Mucosa of descending colon (tissue), 3 donors: ENCODE results near the gene SUSD6. TPM values are rescaled to one million over a fixed set of nuclear protein-coding genes. Genes with fewer than 3 reads are reported as not detected.
A peak's percentile ranks its signal among the peaks of the same experiment; 100 is the strongest.

Experiments used
- ATAC-seq: fragments of 200-7000 bp; cut with Tn5 transposase; one replicate; pipeline ENCODE4 v1.9.1; 2020; ENCODE audit warnings: mild to moderate bottlenecking, moderate library complexity
- DNase-seq, 3 donors: peaks; one replicate each; pipeline ENCODE4 v3.0.0-alpha.2; 2020
- H3K36me3 ChIP-seq: fragments of 200-600 bp; one replicate; pipeline ENCODE4 v1.8.0; 2021; ENCODE audit warnings: low read depth, mild to moderate bottlenecking
- H3K4me1 ChIP-seq: fragments of 200-600 bp; one replicate; pipeline ENCODE4 v1.8.0; 2021; ENCODE audit warnings: low read depth, mild to moderate bottlenecking
- H3K4me3 ChIP-seq: fragments of 200-600 bp; one replicate; pipeline ENCODE4 v1.8.0; 2021; ENCODE audit warnings: mild to moderate bottlenecking
- H3K9me3 ChIP-seq: fragments of 200-600 bp; one replicate; pipeline ENCODE4 v1.8.0; 2021; ENCODE audit warnings: mild to moderate bottlenecking
- CTCF ChIP-seq: fragments of 200-600 bp; IDR thresholded peaks from one replicate; pipeline ENCODE4 v1.8.0; 2022; ENCODE audit warnings: antibody characterized with exemption, mild to moderate bottlenecking
- intact Hi-C, 2 donors: fragments of 100-400 bp; cut with DNase I in 1 of 2; cut with micrococcal nuclease in 1 of 2; formaldehyde crosslinking; loops; one replicate each; pipeline versions ENCODE4 v1.11.0 to v1.11.1; 2022; cut with DNase I, micrococcal nuclease
- total RNA-seq, 3 donors: library from RNA; stranded (reverse); fragmentation: NEBNext Ultra II Directional in 2 of 3; extraction: Animal tissue kit (Norgen Biotek cat#: 25700) in 2 of 3; gene quantifications; one replicate each; pipeline versions ENCODE4 v1.2.1 to v1.2.4, GENCODE V29; 2021 to 2023
- donor health status: DM: no; HTN: no; CAD: no; lungs with moderate emphysema.
- donor health status: DM: no; HTN: no; CAD: no.
- donor health status: DM: no; HTN: yes; CAD: no.

The SUSD6 gene
- total RNA-seq, 3 donors from 2014 or later = 56.3 to 98.3 (median 95.6) TPM

GRCh38 chr14:69688299-69688649 lies 76.9 kb downstream of the SUSD6 start:
- no peak for TF ChIP-seq CTCF
- DNase-seq = no peak
- no peak overlapping the region for H3K4me3 ChIP-seq
- no peak for ATAC-seq
- intact Hi-C loops = no loop called here
- peaks cover 21% of the 10 kb centered on the region for H3K4me1 ChIP-seq
- H3K36me3 ChIP-seq = no peaks in the 10 kb centered on the region
- H3K9me3 ChIP-seq = no peaks in the 10 kb centered on the region

GRCh38 chr14:69690042-69690441 lies 78.6 kb downstream of the SUSD6 start:
- intact Hi-C loops = no loop called here
- ATAC-seq (no peak), DNase-seq (no peak)
- TF ChIP-seq CTCF = no peak
- no peak overlapping the region for H3K4me3 ChIP-seq
- H3K4me1 ChIP-seq = peaks cover 39% of the 10 kb centered on the region
- H3K9me3 ChIP-seq = no peaks in the 10 kb centered on the region
- no peaks in the 10 kb centered on the region for H3K36me3 ChIP-seq

GRCh38 chr14:69692594-69692993 lies 81.2 kb downstream of the SUSD6 start:
- Histone ChIP-seq H3K36me3 (no peaks in the 10 kb centered on the region), H3K4me1 (peaks cover 55% of the 10 kb centered on the region), H3K9me3 (no peaks in the 10 kb centered on the region), H3K4me3 (no peak overlapping the region)
- intact Hi-C loops = no loop called here
- ATAC-seq (peak; percentile 36), DNase-seq (no peak)
- TF ChIP-seq CTCF = no peak

- Histone ChIP-seq H3K9me3 (no peaks in the 10 kb centered on the region), H3K36me3 (no peaks in the 10 kb centered on the region), H3K4me1 (peaks cover 60% of the 10 kb centered on the region), H3K4me3 (no peak overlapping the region)
- peak in 2 of 3 donors; percentile 63 to 65 for DNase-seq
- TF ChIP-seq CTCF = no peak
- intact Hi-C loops = no loop called here
- peak; percentile 38 for ATAC-seq
Observed at GRCh38 chr14:69693145-69693544, 81.7 kb downstream of the SUSD6 start.

- Histone ChIP-seq H3K4me1 (peaks cover 67% of the 10 kb centered on the region), H3K4me3 (no peak overlapping the region), H3K9me3 (no peaks in the 10 kb centered on the region), H3K36me3 (no peaks in the 10 kb centered on the region)
- peak; percentile 87 for ATAC-seq
- TF ChIP-seq CTCF = no peak
- peak; percentile 81 to 87 (median 82) for DNase-seq
- intact Hi-C loops = no loop called here
Observed at GRCh38 chr14:69693801-69694729, 82.7 kb downstream of the SUSD6 start.
